ENCODE results near the gene CCL18.
"Not testable (repeated sequence)": the region's sequence is repeated elsewhere in the genome, so short reads cannot be mapped to it uniquely, and the experiment has no call there.

DNA sequence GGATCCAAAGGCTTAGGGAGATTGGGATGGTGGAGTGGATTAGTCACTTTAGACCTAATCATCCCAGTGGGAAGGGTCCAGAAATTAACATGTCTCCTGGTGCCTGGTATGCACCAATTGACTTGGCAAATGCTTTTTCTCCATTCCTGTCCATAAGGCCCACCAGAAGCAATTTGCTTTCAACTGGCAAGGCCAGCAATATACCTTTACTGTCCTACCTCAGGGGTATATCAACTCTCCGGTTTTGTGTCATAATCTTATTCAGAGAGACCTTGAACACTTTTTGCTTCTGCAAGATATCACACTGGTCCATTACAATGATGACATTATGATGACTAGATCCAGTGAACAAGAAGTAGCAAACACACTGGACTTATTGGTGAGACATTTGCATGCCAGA is 49.1 kb downstream of the CCL18 start:
- TF ChIP-seq, protein P1, sequence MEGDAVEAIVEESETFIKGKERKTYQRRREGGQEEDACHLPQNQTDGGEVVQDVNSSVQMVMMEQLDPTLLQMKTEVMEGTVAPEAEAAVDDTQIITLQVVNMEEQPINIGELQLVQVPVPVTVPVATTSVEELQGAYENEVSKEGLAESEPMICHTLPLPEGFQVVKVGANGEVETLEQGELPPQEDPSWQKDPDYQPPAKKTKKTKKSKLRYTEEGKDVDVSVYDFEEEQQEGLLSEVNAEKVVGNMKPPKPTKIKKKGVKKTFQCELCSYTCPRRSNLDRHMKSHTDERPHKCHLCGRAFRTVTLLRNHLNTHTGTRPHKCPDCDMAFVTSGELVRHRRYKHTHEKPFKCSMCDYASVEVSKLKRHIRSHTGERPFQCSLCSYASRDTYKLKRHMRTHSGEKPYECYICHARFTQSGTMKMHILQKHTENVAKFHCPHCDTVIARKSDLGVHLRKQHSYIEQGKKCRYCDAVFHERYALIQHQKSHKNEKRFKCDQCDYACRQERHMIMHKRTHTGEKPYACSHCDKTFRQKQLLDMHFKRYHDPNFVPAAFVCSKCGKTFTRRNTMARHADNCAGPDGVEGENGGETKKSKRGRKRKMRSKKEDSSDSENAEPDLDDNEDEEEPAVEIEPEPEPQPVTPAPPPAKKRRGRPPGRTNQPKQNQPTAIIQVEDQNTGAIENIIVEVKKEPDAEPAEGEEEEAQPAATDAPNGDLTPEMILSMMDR (IDR thresholded peaks at IDR 0.05; ENCODE audit: low read depth, low read length), result not testable (repeated sequence)
- TF ChIP-seq EZH2phosphoT487 (IDR thresholded peaks at IDR 0.05; ENCODE audit: low read depth), result not testable (repeated sequence)
